HPDE6-E6E7 (cell line): ENCODE measurements around the gene RBBP8.

ENCODE experiments used
- DNase-seq: peaks from one replicate; pipeline ENCODE4 v3.0.0; 2011; ENCODE audit warnings: missing footprints; ENCODE audit errors: extremely low spot score

RBBP8 gene

GRCh38 chr18:23062011-23062410 lies 128.9 kb downstream of the RBBP8 start:
- no peak for DNase-seq

- no peak for DNase-seq
Observed at GRCh38 chr18:23063502-23063901, 130.4 kb downstream of the RBBP8 start.

GRCh38 chr18:23065234-23065806 lies 132.2 kb downstream of the RBBP8 start:
- no peak for DNase-seq

- no peak for DNase-seq
Observed at GRCh38 chr18:23066060-23066459, 132.9 kb downstream of the RBBP8 start.

GRCh38 chr18:23066504-23067039 lies 133.4 kb downstream of the RBBP8 start:
- no peak for DNase-seq

GRCh38 chr18:23067236-23067635 lies 134.1 kb downstream of the RBBP8 start:
- no peak for DNase-seq

- no peak for DNase-seq
Observed at GRCh38 chr18:23068011-23068410, 134.9 kb downstream of the RBBP8 start.

GRCh38 chr18:23068570-23069310 lies 135.6 kb downstream of the RBBP8 start:
- no peak for DNase-seq

GRCh38 chr18:23069481-23069880 lies 136.4 kb downstream of the RBBP8 start:
- DNase-seq = no peak

GRCh38 chr18:23069898-23070297 lies 136.8 kb downstream of the RBBP8 start:
- no peak for DNase-seq

- no peak for DNase-seq
Observed at GRCh38 chr18:23071285-23071684, 138.2 kb downstream of the RBBP8 start.

GRCh38 chr18:23072079-23072478 lies 139.0 kb downstream of the RBBP8 start:
- DNase-seq = no peak

GRCh38 chr18:23073996-23074606 lies 141.0 kb downstream of the RBBP8 start:
- no peak for DNase-seq
